Measurements from ENCODE around the gene SPHKAP. TPM values are rescaled to one million over a fixed set of nuclear protein-coding genes. Genes with fewer than 3 reads are reported as not detected.

The SPHKAP gene
- total RNA-seq, 3 donors from 2014 or later (not counting 1 experiment from before 2014, with no cell fraction given): not detected

GRCh38 chr2:228197504-228197903 is 16.0 kb upstream of the SPHKAP start:
- no peak overlapping the region for H3K4me3 Mint-ChIP-seq
- H3K27me3 Mint-ChIP-seq (ENCODE audit: low read depth in 2 of 2): no peaks in the 10 kb centered on the region
- DNase-seq (no peak), ATAC-seq (no peak)
- Histone ChIP-seq H3K9me3 (ENCODE audit: control insufficient read depth, insufficient read depth, low read length) (peaks cover 7% of the 10 kb centered on the region), H3K36me3 (ENCODE audit: control insufficient read depth, insufficient read depth, low read length) (no peaks in the 10 kb centered on the region), H3K27ac (ENCODE audit: low read length) (no peak overlapping the region), H3K27me3 (ENCODE audit: control insufficient read depth, insufficient read depth, low read length) (no peaks in the 10 kb centered on the region), H3K4me3 (ENCODE audit: low read length) (no peak overlapping the region), H3K4me1 (ENCODE audit: control insufficient read depth, insufficient read depth, low read length) (no peaks in the 10 kb centered on the region)
- WGBS (ENCODE audit: insufficient coverage): 88% methylated on average over 2 of the region's 2 CpGs
- intact Hi-C loops (cut with micrococcal nuclease): no loop called here
- TF ChIP-seq, protein P1, sequence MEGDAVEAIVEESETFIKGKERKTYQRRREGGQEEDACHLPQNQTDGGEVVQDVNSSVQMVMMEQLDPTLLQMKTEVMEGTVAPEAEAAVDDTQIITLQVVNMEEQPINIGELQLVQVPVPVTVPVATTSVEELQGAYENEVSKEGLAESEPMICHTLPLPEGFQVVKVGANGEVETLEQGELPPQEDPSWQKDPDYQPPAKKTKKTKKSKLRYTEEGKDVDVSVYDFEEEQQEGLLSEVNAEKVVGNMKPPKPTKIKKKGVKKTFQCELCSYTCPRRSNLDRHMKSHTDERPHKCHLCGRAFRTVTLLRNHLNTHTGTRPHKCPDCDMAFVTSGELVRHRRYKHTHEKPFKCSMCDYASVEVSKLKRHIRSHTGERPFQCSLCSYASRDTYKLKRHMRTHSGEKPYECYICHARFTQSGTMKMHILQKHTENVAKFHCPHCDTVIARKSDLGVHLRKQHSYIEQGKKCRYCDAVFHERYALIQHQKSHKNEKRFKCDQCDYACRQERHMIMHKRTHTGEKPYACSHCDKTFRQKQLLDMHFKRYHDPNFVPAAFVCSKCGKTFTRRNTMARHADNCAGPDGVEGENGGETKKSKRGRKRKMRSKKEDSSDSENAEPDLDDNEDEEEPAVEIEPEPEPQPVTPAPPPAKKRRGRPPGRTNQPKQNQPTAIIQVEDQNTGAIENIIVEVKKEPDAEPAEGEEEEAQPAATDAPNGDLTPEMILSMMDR (IDR thresholded peaks at IDR 0.05): no peak
- no peak overlapping the region for H3K27ac Mint-ChIP-seq
- H3K36me3 Mint-ChIP-seq: no peaks in the 10 kb centered on the region
- no peaks in the 10 kb centered on the region for H3K4me1 Mint-ChIP-seq
- peaks cover 17 to 21% of the 10 kb centered on the region in 2 donors for H3K9me3 Mint-ChIP-seq

- peaks cover 10% of the 10 kb centered on the region for H3K9me3 ChIP-seq (ENCODE audit: control insufficient read depth, insufficient read depth, low read length)
- intact Hi-C loops (cut with micrococcal nuclease): no loop called here
- no peaks in the 10 kb centered on the region for H3K36me3 ChIP-seq (ENCODE audit: control insufficient read depth, insufficient read depth, low read length)
- WGBS (ENCODE audit: insufficient coverage): 13% methylated on average over 41 of the region's 43 CpGs
- DNase-seq: no peak
- no peaks in the 10 kb centered on the region for H3K4me1 ChIP-seq (ENCODE audit: control insufficient read depth, insufficient read depth, low read length)
- no peak overlapping the region for H3K27ac ChIP-seq (ENCODE audit: low read length)
- no peak for ATAC-seq
- H3K27me3 Mint-ChIP-seq (ENCODE audit: low read depth in 2 of 2): peaks cover 0 to 4% of the 10 kb centered on the region in 2 donors
- H3K4me1 Mint-ChIP-seq: no peaks in the 10 kb centered on the region
- H3K4me3 Mint-ChIP-seq: no peak overlapping the region
- H3K36me3 Mint-ChIP-seq: peaks cover 8% of the 10 kb centered on the region
- H3K27ac Mint-ChIP-seq: no peak overlapping the region
- no peak overlapping the region for H3K4me3 ChIP-seq (ENCODE audit: low read length)
- H3K9me3 Mint-ChIP-seq: peaks cover 15 to 17% of the 10 kb centered on the region in 2 donors
- no peaks in the 10 kb centered on the region for H3K27me3 ChIP-seq (ENCODE audit: control insufficient read depth, insufficient read depth, low read length)
- TF ChIP-seq, protein P1 (IDR thresholded peaks at IDR 0.05): no peak
These were observed 1.0 kb downstream of the SPHKAP start for GRCh38 chr2:228180181-228181097.

DNA sequence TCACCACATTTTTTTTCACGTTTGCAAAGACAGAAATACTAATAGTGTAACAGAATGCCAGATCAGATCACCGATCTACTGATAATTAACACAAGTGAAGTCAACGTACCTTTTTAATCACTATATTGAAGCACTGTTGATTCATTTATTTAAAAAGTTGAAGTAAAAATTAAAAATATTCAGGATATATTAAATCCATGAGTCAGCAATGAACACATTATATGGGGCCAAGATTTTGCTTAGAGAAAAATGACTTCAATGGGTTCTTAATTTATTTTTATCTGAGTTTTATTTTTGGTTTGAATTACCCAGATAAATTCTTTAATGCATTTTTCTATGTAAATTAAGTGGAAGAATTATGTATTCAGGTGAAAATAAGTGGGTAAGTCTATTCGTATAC is 14.2 kb downstream of the SPHKAP start:
- Histone ChIP-seq H3K4me1 (ENCODE audit: control insufficient read depth, insufficient read depth, low read length) (no peaks in the 10 kb centered on the region), H3K36me3 (ENCODE audit: control insufficient read depth, insufficient read depth, low read length) (no peaks in the 10 kb centered on the region), H3K27ac (ENCODE audit: low read length) (no peak overlapping the region), H3K27me3 (ENCODE audit: control insufficient read depth, insufficient read depth, low read length) (no peaks in the 10 kb centered on the region), H3K9me3 (ENCODE audit: control insufficient read depth, insufficient read depth, low read length) (peaks cover 3% of the 10 kb centered on the region), H3K4me3 (ENCODE audit: low read length) (no peak overlapping the region)
- Mint-ChIP-seq H3K4me3 (no peak overlapping the region), H3K9me3 (peaks cover 10 to 17% of the 10 kb centered on the region in 2 donors), H3K36me3 (no peaks in the 10 kb centered on the region), H3K27me3 (ENCODE audit: low read depth in 2 of 2) (no peaks in the 10 kb centered on the region), H3K4me1 (no peaks in the 10 kb centered on the region), H3K27ac (no peak overlapping the region)
- intact Hi-C loops (cut with micrococcal nuclease): no loop called here
- TF ChIP-seq, protein P1 (IDR thresholded peaks at IDR 0.05): no peak
- WGBS (ENCODE audit: insufficient coverage): 79% methylated on average over 2 of the region's 4 CpGs
- no peak for DNase-seq
- ATAC-seq: no peak
